GM12873 (cell line): Measurements from ENCODE around the gene FCN2.

Experiments used
- TF ChIP-seq, protein P1 (sequence below): IDR thresholded peaks from 2 replicates; pipeline ENCODE4 v1.5.1; 2012; ENCODE audit warnings: low read depth, mild to moderate bottlenecking, moderate library complexity, low read length, control low read depth; ENCODE audit not compliant: insufficient read depth; ENCODE audit errors: missing control alignments

Gene FCN2

DNA sequence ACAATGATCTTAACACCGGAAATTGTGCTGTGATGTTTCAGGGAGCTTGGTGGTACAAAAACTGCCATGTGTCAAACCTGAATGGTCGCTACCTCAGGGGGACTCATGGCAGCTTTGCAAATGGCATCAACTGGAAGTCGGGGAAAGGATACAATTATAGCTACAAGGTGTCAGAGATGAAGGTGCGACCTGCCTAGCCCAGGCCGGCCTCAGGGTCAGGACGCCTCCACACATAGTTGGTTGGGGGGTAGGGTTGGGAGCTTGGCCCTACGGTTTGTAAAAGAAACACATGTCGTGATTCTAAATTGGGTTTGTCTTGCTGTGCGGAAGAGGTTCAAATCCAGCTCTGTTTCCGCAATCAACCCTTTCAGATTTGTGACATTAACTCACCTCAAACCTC, 6.6 kb downstream of the FCN2 start:
- TF ChIP-seq, protein P1, sequence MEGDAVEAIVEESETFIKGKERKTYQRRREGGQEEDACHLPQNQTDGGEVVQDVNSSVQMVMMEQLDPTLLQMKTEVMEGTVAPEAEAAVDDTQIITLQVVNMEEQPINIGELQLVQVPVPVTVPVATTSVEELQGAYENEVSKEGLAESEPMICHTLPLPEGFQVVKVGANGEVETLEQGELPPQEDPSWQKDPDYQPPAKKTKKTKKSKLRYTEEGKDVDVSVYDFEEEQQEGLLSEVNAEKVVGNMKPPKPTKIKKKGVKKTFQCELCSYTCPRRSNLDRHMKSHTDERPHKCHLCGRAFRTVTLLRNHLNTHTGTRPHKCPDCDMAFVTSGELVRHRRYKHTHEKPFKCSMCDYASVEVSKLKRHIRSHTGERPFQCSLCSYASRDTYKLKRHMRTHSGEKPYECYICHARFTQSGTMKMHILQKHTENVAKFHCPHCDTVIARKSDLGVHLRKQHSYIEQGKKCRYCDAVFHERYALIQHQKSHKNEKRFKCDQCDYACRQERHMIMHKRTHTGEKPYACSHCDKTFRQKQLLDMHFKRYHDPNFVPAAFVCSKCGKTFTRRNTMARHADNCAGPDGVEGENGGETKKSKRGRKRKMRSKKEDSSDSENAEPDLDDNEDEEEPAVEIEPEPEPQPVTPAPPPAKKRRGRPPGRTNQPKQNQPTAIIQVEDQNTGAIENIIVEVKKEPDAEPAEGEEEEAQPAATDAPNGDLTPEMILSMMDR, result no peak

DNA sequence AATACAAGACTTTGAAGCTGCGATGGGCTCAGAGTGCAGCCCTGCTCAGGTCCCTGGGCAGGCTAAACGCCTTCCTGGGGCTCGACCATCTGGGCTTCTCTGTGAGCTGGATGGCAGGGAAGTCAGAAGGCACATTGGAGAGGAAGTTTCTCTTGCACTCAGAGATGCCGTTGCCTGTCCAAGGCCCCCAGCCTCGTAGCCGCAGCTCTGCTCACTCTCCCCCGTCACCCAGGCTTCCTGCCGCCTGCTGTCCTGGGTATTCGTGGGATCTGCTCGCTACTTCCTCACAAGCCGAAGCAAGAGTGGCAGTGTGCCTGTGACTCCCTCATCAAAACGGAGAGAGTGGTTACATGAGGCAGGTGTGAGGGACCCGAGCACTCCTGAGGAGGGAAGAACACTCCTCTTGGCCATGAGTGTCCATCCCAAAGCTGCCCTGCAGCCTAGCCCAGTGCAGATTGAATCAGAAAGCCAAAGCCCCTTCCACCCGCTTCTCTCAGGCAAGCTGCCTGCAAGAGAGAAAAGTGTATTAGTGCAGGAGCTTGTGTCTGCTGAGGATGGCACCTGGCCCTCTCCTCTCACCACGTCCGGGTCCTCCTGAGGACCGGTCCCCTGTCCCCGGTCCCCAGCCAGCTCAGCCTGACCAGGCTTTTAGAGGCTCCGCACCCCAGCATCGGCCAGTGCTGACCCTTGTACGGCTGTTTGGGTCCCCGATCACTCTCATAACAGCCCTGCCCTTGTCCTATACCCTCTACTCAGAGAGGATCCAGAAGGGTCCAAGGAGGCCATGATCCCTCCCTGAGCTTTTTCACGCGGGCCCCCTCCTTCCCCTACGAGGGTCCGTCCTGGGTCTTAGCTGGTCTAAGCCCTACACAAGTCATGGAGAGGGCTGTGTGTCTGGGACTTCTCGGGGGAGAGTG, 7.3 kb downstream of the FCN2 start:
- TF ChIP-seq, protein P1, result no peak

DNA sequence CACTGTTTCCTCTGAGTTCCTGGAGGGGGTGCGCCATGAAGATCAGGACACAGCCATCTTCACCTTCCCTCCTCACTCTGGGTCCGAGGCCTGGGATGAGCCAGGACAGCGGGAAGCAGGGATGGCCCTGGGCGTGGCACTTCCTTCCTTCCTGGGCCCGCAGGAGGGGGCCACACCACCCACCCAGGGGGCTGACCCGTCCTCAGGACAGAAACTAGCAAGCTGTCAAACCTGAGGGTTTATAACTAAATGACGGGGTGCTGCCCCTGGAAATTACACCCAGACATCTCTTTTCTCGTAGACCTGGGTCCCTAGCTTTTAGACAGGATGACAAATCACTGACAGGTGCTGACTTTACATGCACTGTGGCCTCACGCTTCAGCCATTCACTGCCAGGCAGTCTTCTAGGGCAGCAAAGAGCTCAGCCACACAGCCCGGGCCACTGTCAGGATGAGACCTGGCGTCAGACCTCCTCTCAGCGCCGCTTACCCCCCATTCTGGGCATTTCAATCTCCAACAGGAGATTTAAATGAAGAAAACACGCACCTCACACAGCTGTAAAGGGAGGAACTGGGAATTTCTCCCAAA, 8.1 kb downstream of the FCN2 start:
- TF ChIP-seq, protein P1, result no peak

DNA sequence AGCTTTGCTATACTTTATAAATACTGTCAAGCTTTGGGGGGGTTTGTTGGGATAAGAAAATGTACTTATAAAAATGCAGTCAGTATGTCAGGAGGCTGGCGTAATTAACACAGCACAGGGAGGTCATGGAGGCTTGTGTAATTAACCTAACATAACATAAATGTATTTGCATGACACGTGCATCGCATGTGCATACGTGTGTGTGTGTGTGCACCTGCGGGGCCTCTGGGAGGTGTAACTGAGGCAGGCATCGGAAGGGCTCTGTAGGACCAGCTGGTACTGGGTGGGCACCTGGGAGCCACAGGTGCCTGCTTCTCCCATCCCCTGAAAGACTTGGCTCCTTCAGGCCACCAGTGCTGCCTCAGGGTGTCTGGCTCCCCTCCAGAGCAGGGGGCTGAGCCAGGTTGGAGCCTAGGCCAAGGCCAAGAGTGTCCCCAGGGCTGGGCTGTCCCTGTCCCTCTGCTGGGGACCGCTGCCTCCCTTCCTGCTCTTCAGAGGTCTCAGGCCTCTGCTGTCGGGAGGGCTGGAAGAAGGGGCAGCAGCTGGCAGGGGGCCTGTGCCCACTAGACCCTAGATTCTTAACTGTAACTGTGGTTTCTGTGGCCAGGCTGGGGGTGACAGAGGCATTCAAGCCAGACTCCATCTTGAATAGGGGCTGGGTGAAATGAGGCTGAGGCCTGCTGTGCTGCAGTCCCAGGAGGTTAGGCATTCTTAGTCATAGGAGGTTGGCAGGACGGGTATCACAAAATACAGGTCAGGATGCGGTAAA, 9.0 kb downstream of the FCN2 start:
- TF ChIP-seq, protein P1, result no peak

DNA sequence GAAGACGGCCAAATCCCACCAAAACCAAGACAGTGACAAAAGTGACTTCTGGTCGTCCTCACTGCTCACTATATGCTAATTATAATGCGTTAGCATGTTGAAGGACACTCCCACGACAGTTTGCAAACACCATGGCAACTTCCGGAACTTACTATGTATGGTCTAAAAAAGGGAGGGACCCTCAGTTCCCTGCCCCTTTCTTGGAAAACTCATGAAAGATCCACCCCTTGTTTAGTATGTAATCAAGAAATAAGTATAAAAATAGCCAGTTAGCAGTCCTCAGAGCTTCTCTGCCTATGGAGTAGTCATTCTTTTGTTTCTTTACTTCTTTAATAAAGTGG, 9.5 kb downstream of the FCN2 start:
- TF ChIP-seq, protein P1, result no peak

DNA sequence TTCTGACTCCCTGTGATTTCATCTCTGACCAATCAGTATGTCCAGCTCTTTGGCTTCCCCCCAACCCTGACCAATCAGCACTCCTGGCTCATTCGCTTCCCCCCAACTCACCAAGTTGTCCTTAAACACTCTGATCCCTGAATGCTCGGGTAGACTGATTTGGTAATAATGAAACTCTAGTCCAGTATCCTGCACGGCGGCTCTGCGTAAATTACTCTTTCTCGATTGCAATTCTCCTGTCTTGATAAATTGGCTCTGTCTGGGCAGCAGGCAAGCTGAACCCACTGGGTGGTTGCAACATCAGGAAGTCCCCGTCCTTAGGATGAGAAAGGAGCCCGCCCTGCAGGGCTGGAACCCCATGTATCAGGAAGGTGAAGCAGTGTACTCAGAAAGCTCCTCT, 10.4 kb downstream of the FCN2 start:
- TF ChIP-seq, protein P1, result no peak

DNA sequence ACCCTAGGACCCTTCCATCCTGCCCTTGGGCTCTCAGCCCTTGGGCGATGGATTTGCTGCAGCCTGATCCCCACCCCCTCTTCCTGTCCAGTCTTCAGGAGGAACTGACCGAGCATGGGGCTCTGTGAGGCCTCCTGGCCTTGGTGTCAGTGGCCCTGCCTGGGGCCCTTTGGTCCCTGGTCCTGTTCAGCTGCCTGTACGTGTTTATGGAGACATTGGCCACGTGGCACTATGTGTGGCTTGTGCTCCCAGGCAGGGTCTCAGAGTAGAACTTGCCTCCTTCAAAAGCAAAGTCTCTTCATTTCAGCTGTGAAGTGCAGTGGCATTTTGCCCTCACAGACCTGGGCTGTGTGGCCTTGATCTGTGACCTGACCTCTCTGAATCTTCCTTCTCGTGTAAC, 11.1 kb downstream of the FCN2 start:
- TF ChIP-seq, protein P1, result no peak
